SJSA1 (cell line): ENCODE data around the gene RARB. TPM values are rescaled to one million over a fixed set of nuclear protein-coding genes. Genes with fewer than 3 reads are reported as not detected.

Experiments
- DNase-seq, 2 experiments: peaks; one replicate each; pipeline ENCODE4 v3.0.0-alpha.2; 2015 to 2020; ENCODE audit warnings: low spot score in 2 of 2, low read depth in 1 of 2
- H3K27ac ChIP-seq: fragments of 250-450 bp; sonication (Bioruptor Pico); 2 replicates; pipeline ENCODE4 v1.5.1; 2020; ENCODE audit warnings: mild to moderate bottlenecking, moderate library complexity
- H3K27me3 ChIP-seq: fragments of 250-450 bp; sonication (Bioruptor Pico); replicated peaks from 2 replicates; pipeline ENCODE4 v1.5.1; 2020; ENCODE audit warnings: mild to moderate bottlenecking, moderate library complexity
- H3K36me3 ChIP-seq: fragments of 250-450 bp; sonication (Bioruptor Pico); 2 replicates; pipeline ENCODE4 v1.5.1; 2020; ENCODE audit warnings: mild to moderate bottlenecking
- H3K4me1 ChIP-seq: fragments of 250-450 bp; sonication (Bioruptor Pico); replicated peaks from 2 replicates; pipeline ENCODE4 v1.6.1; 2021; ENCODE audit warnings: mild to moderate bottlenecking
- H3K4me3 ChIP-seq: fragments of 250-450 bp; sonication (Bioruptor Pico); 2 replicates; pipeline ENCODE4 v1.5.1; 2020; ENCODE audit warnings: mild to moderate bottlenecking
- H3K9me3 ChIP-seq: fragments of 250-450 bp; sonication (Bioruptor Pico); replicated peaks from 2 replicates; pipeline ENCODE4 v1.5.1; 2020; ENCODE audit warnings: mild to moderate bottlenecking
- total RNA-seq: library from RNA; depleted of rRNA; stranded (reverse); fragments of >200 nt; shearing (Covaris generic); gene quantifications from 2 replicates; pipeline ENCODE4 v1.2.3, GENCODE V29; 2014

The RARB gene
- total RNA-seq, 1 experiment from 2014 or later = 11.7 TPM

GRCh38 chr3:25478211-25478757 lies 50.2 kb downstream of the RARB start:
- Histone ChIP-seq H3K36me3 (no peaks in the 10 kb centered on the region), H3K4me3 (no peak overlapping the region), H3K27me3 (no peaks in the 10 kb centered on the region), H3K9me3 (no peaks in the 10 kb centered on the region), H3K27ac (no peak overlapping the region), H3K4me1 (peaks cover 17% of the 10 kb centered on the region)
- DNase-seq = no peak

GRCh38 chr3:25478964-25479726 lies 51.1 kb downstream of the RARB start:
- no peak overlapping the region for H3K27ac ChIP-seq
- H3K4me1 ChIP-seq = peaks cover 8% of the 10 kb centered on the region
- DNase-seq = no peak

GRCh38 chr3:25479727-25480010 lies 51.6 kb downstream of the RARB start:
- DNase-seq = no peak
- Histone ChIP-seq H3K9me3 (no peaks in the 10 kb centered on the region), H3K27me3 (no peaks in the 10 kb centered on the region), H3K4me3 (no peak overlapping the region), H3K4me1 (peaks cover 5% of the 10 kb centered on the region; the same call in 1 of the 2 replicates), H3K27ac (no peak overlapping the region), H3K36me3 (no peaks in the 10 kb centered on the region)

More at GRCh38 chr3:25478964-25479726, 51.1 kb downstream of the RARB start:
- no peaks in the 10 kb centered on the region for H3K36me3 ChIP-seq
- H3K27me3 ChIP-seq = no peaks in the 10 kb centered on the region
- no peak overlapping the region for H3K4me3 ChIP-seq
- H3K9me3 ChIP-seq = no peaks in the 10 kb centered on the region

- Histone ChIP-seq H3K36me3 (no peaks in the 10 kb centered on the region), H3K9me3 (no peaks in the 10 kb centered on the region), H3K27me3 (no peaks in the 10 kb centered on the region), H3K4me1 (peaks cover 5% of the 10 kb centered on the region; the same call in 1 of the 2 replicates), H3K4me3 (no peak overlapping the region), H3K27ac (no peak overlapping the region)
- DNase-seq = no peak
These were observed 52.7 kb downstream of the RARB start for GRCh38 chr3:25480811-25481210.

- Histone ChIP-seq H3K4me1 (peaks cover 5% of the 10 kb centered on the region; the same call in 1 of the 2 replicates), H3K27ac (no peak overlapping the region)
These were observed 53.3 kb downstream of the RARB start for GRCh38 chr3:25481386-25481785.

GRCh38 chr3:25483456-25483855 lies 55.4 kb downstream of the RARB start:
- H3K27ac ChIP-seq = no peak overlapping the region
- no peaks in the 10 kb centered on the region for H3K4me1 ChIP-seq
- H3K36me3 ChIP-seq = no peaks in the 10 kb centered on the region
- H3K4me3 ChIP-seq = no peak overlapping the region
- H3K27me3 ChIP-seq = no peaks in the 10 kb centered on the region
- DNase-seq = no peak
- H3K9me3 ChIP-seq = no peaks in the 10 kb centered on the region

More at GRCh38 chr3:25481386-25481785, 53.3 kb downstream of the RARB start:
- H3K4me3 ChIP-seq = no peak overlapping the region
- H3K36me3 ChIP-seq = no peaks in the 10 kb centered on the region
- no peaks in the 10 kb centered on the region for H3K27me3 ChIP-seq
- no peak for DNase-seq
- H3K9me3 ChIP-seq = no peaks in the 10 kb centered on the region

GRCh38 chr3:25485673-25486072 lies 57.6 kb downstream of the RARB start:
- no peak overlapping the region for H3K27ac ChIP-seq
- DNase-seq = no peak
- no peaks in the 10 kb centered on the region for H3K9me3 ChIP-seq
- H3K36me3 ChIP-seq = no peaks in the 10 kb centered on the region
- H3K4me1 ChIP-seq = no peaks in the 10 kb centered on the region
- H3K4me3 ChIP-seq = no peak overlapping the region
- H3K27me3 ChIP-seq = no peaks in the 10 kb centered on the region

GRCh38 chr3:25486932-25487331 lies 58.9 kb downstream of the RARB start:
- no peaks in the 10 kb centered on the region for H3K27me3 ChIP-seq
- no peaks in the 10 kb centered on the region for H3K4me1 ChIP-seq
- H3K36me3 ChIP-seq = no peaks in the 10 kb centered on the region
- DNase-seq = no peak
- H3K4me3 ChIP-seq = no peak overlapping the region
- no peaks in the 10 kb centered on the region for H3K9me3 ChIP-seq
- H3K27ac ChIP-seq = no peak overlapping the region

- no peak for DNase-seq
- Histone ChIP-seq H3K36me3 (no peaks in the 10 kb centered on the region), H3K9me3 (no peaks in the 10 kb centered on the region), H3K4me3 (no peak overlapping the region), H3K27me3 (no peaks in the 10 kb centered on the region), H3K4me1 (peaks cover 28% of the 10 kb centered on the region), H3K27ac (no peak overlapping the region)
These were observed 62.0 kb downstream of the RARB start for GRCh38 chr3:25489858-25490593.

- Histone ChIP-seq H3K27me3 (no peaks in the 10 kb centered on the region), H3K4me3 (no peak overlapping the region), H3K27ac (peak overlapping the region; percentile 83), H3K4me1 (peaks cover 33% of the 10 kb centered on the region), H3K9me3 (no peaks in the 10 kb centered on the region), H3K36me3 (no peaks in the 10 kb centered on the region)
- peak in 1 of 2 experiments; percentile 63 for DNase-seq
These were observed 65.2 kb downstream of the RARB start for GRCh38 chr3:25493246-25493645.

- H3K4me1 ChIP-seq = peaks cover 33% of the 10 kb centered on the region
- H3K36me3 ChIP-seq = no peaks in the 10 kb centered on the region
- no peaks in the 10 kb centered on the region for H3K9me3 ChIP-seq
- H3K27ac ChIP-seq = peak overlapping the region; percentile 83
- no peak overlapping the region for H3K4me3 ChIP-seq
- DNase-seq = peak; percentile 55 to 72
- no peaks in the 10 kb centered on the region for H3K27me3 ChIP-seq
These were observed 65.7 kb downstream of the RARB start for GRCh38 chr3:25493786-25494185.

GRCh38 chr3:25495304-25495703 lies 67.2 kb downstream of the RARB start:
- Histone ChIP-seq H3K9me3 (no peaks in the 10 kb centered on the region), H3K4me3 (no peak overlapping the region), H3K4me1 (peaks cover 33% of the 10 kb centered on the region), H3K27ac (no peak overlapping the region), H3K36me3 (no peaks in the 10 kb centered on the region; the same call in 1 of the 2 replicates), H3K27me3 (no peaks in the 10 kb centered on the region)
- DNase-seq = no peak

- H3K4me1 ChIP-seq = peaks cover 33% of the 10 kb centered on the region
These were observed 67.7 kb downstream of the RARB start for GRCh38 chr3:25495726-25496253.

GRCh38 chr3:25497096-25497495 lies 69.0 kb downstream of the RARB start:
- no peak overlapping the region for H3K27ac ChIP-seq
- no peaks in the 10 kb centered on the region for H3K27me3 ChIP-seq
- H3K4me3 ChIP-seq = no peak overlapping the region
- DNase-seq = no peak
- no peaks in the 10 kb centered on the region for H3K9me3 ChIP-seq
- peaks cover 33% of the 10 kb centered on the region for H3K4me1 ChIP-seq
- H3K36me3 ChIP-seq = peaks cover 9% of the 10 kb centered on the region

More at GRCh38 chr3:25495726-25496253, 67.7 kb downstream of the RARB start:
- no peaks in the 10 kb centered on the region for H3K9me3 ChIP-seq
- H3K27me3 ChIP-seq = no peaks in the 10 kb centered on the region
- H3K36me3 ChIP-seq = no peaks in the 10 kb centered on the region; the same call in 1 of the 2 replicates
- H3K27ac ChIP-seq = no peak overlapping the region
- DNase-seq = no peak
- no peak overlapping the region for H3K4me3 ChIP-seq
